NCI-H2107 (cell line): Measurements from ENCODE around the gene ECHS1.
"Not testable (repeated sequence)": the region's sequence is repeated elsewhere in the genome, so short reads cannot be mapped to it uniquely, and the experiment has no call there.

Source experiments
- DNase-seq: peaks from one replicate; lab custom pipeline; 2025; lab: John Stamatoyannopoulos, UW

The ECHS1 gene

GRCh38 chr10:133324857-133325260 is 48.3 kb downstream of the ECHS1 start:
- no peak for DNase-seq

- DNase-seq: no peak
These were observed 48.9 kb downstream of the ECHS1 start for GRCh38 chr10:133324198-133324792.

GRCh38 chr10:133322064-133322709 is 51.0 kb downstream of the ECHS1 start:
- not testable (repeated sequence) for DNase-seq

- DNase-seq: not testable (repeated sequence)
These were observed 52.2 kb downstream of the ECHS1 start for GRCh38 chr10:133320852-133321422.

- DNase-seq: peak; percentile 17
These were observed 54.5 kb downstream of the ECHS1 start for GRCh38 chr10:133318494-133319127.

GRCh38 chr10:133316732-133317131 is 56.4 kb downstream of the ECHS1 start:
- DNase-seq: no peak

GRCh38 chr10:133316266-133316665 is 56.9 kb downstream of the ECHS1 start:
- DNase-seq: no peak

- no peak for DNase-seq
These were observed 57.3 kb downstream of the ECHS1 start for GRCh38 chr10:133315847-133316246.

- DNase-seq: no peak
These were observed 58.2 kb downstream of the ECHS1 start for GRCh38 chr10:133314911-133315310.

GRCh38 chr10:133313192-133313591 is 60.0 kb downstream of the ECHS1 start:
- no peak for DNase-seq

GRCh38 chr10:133312769-133313145 is 60.4 kb downstream of the ECHS1 start:
- no peak for DNase-seq
